Astrocyte of the cerebellum (primary cell): Measurements from ENCODE around the gene XYLT1.

Source experiments
- DNase-seq: peaks from one replicate; pipeline ENCODE4 v3.0.0-alpha.2; 2011; ENCODE audit warnings: low read depth
- H3K4me3 ChIP-seq: 2 replicates; pipeline ENCODE4 v1.5.1; 2011; ENCODE audit warnings: mild to moderate bottlenecking, low read depth, low read length, moderate library complexity
- CTCF ChIP-seq: IDR thresholded peaks from 2 replicates; pipeline ENCODE4 v1.5.1; 2012; ENCODE audit warnings: low read length, low read depth, moderate library complexity, mild to moderate bottlenecking; ENCODE audit errors: missing control alignments
- in situ Hi-C: cut with HindIII; loops from 2 replicates; pipeline ENCODE4 v1.10.0; 2017; ENCODE audit warnings: low sequenced_read_pairs

XYLT1 gene

GRCh38 chr16:17151335-17151734 lies 319.4 kb downstream of the XYLT1 start:
- in situ Hi-C loops, result no loop called here
- TF ChIP-seq CTCF, result no peak
- no peak for DNase-seq
- no peak overlapping the region for H3K4me3 ChIP-seq

- DNase-seq, result no peak
- in situ Hi-C loops, result no loop called here
- no peak for TF ChIP-seq CTCF
- H3K4me3 ChIP-seq, result no peak overlapping the region
These were observed 320.8 kb downstream of the XYLT1 start for GRCh38 chr16:17149904-17150483.

DNA sequence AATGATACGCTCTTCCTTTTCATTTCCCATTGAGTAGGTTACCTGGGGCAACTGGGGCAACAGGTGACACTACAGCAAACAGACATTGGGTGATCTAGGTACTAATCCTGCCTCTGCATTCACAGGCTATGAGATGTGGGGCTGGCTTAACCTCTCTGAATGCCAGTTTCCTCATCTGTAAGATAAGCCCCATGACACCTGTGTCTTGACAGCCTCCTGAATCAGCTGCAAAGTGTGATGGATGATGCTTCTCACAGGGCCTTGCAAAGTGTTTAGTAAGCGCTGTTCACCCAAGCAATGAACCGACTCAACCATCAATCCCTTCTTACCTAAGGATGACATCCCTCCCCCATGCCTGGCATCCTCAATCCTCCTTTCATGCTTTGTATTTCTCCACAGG lies 322.8 kb downstream of the XYLT1 start:
- DNase-seq, result no peak
- TF ChIP-seq CTCF, result no peak
- in situ Hi-C loops, result no loop called here
- no peak overlapping the region for H3K4me3 ChIP-seq

DNA sequence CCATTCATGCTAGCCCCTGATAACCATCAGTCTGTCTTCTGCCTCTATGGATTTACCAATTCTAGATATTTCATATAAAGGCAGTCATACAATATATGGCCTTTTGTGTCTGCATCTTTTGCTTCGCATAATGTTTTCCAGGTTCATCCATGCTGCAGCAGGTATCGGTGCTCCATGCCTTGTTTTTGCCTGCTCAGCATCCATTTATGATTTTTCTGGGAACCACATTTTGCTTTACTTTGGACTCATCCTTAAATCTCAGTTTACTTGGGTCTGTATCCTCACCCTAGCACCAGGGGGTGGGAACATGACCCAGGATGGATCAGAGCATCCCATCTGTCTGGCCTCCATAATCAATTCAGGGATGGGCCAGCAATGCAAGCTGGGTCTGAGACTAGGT lies 325.7 kb downstream of the XYLT1 start:
- no peak for DNase-seq
- TF ChIP-seq CTCF, result no peak
- in situ Hi-C loops, result no loop called here

GRCh38 chr16:17144431-17144830 lies 326.3 kb downstream of the XYLT1 start:
- DNase-seq, result no peak
- in situ Hi-C loops, result no loop called here
- no peak overlapping the region for H3K4me3 ChIP-seq

More for the DNA sequence above, 325.7 kb downstream of the XYLT1 start:
- H3K4me3 ChIP-seq, result no peak overlapping the region

GRCh38 chr16:17143546-17144419 lies 327.0 kb downstream of the XYLT1 start:
- no peak for TF ChIP-seq CTCF
- no peak overlapping the region for H3K4me3 ChIP-seq
- DNase-seq, result no peak
- in situ Hi-C loops, result no loop called here

More at GRCh38 chr16:17144431-17144830, 326.3 kb downstream of the XYLT1 start:
- TF ChIP-seq CTCF, result no peak
